ENCODE measurements around the gene COL5A1. TPM values are rescaled to one million over a fixed set of nuclear protein-coding genes. Genes with fewer than 3 reads are reported as not detected.

Gene COL5A1
- total RNA-seq, 1 donor from 2014 or later, result 87.7 TPM

DNA sequence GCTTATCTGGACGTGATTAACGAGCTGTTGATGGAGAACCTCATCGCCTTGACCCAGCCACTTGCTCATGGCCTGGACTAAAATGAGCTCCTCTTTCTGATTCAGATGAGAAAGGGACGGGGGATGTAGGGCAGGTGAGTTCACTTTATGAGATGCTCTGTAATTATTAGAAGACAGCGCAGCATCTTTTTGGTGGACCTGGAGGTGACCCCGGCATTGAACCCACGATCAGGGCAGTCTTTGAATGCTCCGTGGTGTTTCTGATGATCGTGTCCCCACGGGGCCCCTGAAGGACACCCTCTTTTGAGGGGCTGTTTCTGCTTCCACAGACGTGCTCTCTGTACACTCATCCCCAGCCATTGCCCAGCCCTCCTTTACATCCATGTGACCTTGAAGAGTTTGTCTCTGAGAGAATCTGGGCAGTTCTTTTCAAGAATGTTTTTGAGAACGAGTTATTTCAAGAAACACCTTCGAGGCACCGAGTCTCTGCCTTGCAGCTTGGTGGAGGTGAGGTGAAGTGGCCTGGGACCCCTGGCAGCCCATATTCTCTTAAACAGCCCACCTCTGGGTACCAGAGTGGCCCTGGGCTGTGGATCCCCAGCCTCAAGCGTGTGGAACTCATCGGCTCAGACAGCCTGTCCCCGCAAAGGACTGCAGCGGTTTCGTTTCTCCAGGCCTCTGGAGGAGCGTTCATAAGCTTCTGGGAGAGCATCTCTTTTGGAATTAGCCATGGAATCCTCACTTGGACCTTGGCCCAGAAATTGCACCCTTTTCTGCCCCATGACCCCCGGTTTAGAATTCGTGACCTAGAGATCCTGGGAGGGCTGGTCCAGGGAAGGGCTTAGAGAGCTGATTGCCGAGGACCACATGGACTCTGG, 50.3 kb downstream of the COL5A1 start:
- Histone ChIP-seq H3K4me3 (ENCODE audit: low read depth, low read length) (no peak overlapping the region), H3K36me3 (ENCODE audit: control insufficient read depth, insufficient read depth, low read length) (no peaks in the 10 kb centered on the region), H3K27me3 (ENCODE audit: control insufficient read depth, insufficient read depth, low read length) (no peaks in the 10 kb centered on the region)
- TF ChIP-seq, protein P1, sequence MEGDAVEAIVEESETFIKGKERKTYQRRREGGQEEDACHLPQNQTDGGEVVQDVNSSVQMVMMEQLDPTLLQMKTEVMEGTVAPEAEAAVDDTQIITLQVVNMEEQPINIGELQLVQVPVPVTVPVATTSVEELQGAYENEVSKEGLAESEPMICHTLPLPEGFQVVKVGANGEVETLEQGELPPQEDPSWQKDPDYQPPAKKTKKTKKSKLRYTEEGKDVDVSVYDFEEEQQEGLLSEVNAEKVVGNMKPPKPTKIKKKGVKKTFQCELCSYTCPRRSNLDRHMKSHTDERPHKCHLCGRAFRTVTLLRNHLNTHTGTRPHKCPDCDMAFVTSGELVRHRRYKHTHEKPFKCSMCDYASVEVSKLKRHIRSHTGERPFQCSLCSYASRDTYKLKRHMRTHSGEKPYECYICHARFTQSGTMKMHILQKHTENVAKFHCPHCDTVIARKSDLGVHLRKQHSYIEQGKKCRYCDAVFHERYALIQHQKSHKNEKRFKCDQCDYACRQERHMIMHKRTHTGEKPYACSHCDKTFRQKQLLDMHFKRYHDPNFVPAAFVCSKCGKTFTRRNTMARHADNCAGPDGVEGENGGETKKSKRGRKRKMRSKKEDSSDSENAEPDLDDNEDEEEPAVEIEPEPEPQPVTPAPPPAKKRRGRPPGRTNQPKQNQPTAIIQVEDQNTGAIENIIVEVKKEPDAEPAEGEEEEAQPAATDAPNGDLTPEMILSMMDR (IDR thresholded peaks at IDR 0.05; ENCODE audit: insufficient read depth, low read length, poor library complexity, severe bottlenecking), result no peak
- DNase-seq (ENCODE audit: low read depth), result no peak

DNA sequence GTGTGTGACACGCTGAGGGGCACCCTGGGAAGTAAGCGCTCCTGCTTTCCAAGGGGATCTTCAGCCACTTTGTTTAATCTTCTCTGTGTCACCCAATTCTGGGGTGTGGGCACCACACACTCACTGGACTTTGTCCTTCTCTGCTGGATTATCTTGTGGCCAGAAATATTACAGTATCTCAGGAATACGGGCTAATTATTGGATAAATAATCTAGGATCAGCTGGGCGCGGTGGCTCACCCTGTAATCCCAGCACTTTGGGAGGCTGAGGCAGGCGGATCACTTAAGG, 50.9 kb downstream of the COL5A1 start:
- Histone ChIP-seq H3K27me3 (ENCODE audit: control insufficient read depth, insufficient read depth, low read length) (no peaks in the 10 kb centered on the region), H3K36me3 (ENCODE audit: control insufficient read depth, insufficient read depth, low read length) (no peaks in the 10 kb centered on the region), H3K4me3 (ENCODE audit: low read depth, low read length) (no peak overlapping the region)
- TF ChIP-seq, protein P1 (IDR thresholded peaks at IDR 0.05; ENCODE audit: insufficient read depth, low read length, poor library complexity, severe bottlenecking), result no peak
- no peak for DNase-seq (ENCODE audit: low read depth)

DNA sequence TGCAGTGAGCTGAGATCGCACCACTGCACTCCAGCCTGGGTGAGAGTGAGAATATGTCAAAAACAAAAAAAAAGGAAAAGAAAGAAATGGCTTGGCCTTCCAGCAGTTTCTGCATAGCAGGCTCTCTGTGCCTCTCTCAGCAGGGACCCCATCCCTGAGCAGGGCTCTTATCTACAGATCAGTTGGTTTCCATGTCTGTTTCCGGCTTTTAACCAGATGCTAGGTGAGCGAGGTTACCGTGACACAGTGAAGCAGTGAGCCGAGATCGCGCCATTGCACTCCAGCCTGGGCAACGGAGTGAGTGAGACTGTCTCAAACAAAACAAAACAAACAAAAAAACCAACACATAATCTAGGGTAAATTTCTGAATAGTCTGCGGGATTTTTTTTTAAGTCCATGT, 51.4 kb downstream of the COL5A1 start:
- DNase-seq (ENCODE audit: low read depth), result no peak
- Histone ChIP-seq H3K4me3 (ENCODE audit: low read depth, low read length) (no peak overlapping the region), H3K27me3 (ENCODE audit: control insufficient read depth, insufficient read depth, low read length) (no peaks in the 10 kb centered on the region), H3K36me3 (ENCODE audit: control insufficient read depth, insufficient read depth, low read length) (no peaks in the 10 kb centered on the region)
- TF ChIP-seq, protein P1 (IDR thresholded peaks at IDR 0.05; ENCODE audit: insufficient read depth, low read length, poor library complexity, severe bottlenecking), result no peak

DNA sequence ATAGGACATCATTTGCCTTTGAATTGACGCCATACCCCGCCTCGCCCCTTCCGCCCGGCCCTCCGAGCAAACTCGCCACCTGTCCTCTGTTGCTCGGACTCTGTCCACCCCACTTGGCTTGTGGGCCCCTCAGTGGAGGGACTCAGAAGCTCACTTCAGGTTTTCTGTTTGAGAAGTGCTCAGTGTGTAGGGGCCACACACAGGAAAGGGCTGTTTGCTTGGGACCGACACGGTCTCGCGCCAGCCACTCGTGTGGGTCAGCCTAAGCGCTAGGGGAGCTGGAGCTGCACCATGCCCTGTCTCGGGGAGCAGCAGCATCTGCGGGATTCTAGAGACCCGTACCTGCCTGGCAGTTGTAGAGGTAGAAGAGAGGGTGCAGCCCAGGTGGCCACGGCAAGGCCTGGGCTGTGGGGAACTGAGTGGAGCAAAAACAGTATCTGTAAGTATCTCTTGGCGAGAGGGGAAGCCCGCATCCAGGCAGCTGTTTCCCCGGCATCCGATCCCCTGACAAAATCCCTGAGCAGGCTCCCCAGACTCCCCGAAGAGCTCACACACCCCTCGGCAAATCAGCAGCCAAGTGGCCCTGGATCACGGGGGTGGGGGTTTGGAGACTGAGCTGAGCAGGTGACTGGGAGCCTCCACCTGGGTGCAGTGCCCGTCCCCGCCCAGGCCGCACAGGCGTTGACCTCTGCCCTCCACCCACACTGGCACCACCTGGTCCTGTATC, 52.2 kb downstream of the COL5A1 start:
- Histone ChIP-seq H3K36me3 (ENCODE audit: control insufficient read depth, insufficient read depth, low read length) (no peaks in the 10 kb centered on the region), H3K27me3 (ENCODE audit: control insufficient read depth, insufficient read depth, low read length) (no peaks in the 10 kb centered on the region), H3K4me3 (ENCODE audit: low read depth, low read length) (no peak overlapping the region)
- DNase-seq (ENCODE audit: low read depth), result no peak
- TF ChIP-seq, protein P1 (IDR thresholded peaks at IDR 0.05; ENCODE audit: insufficient read depth, low read length, poor library complexity, severe bottlenecking), result no peak

DNA sequence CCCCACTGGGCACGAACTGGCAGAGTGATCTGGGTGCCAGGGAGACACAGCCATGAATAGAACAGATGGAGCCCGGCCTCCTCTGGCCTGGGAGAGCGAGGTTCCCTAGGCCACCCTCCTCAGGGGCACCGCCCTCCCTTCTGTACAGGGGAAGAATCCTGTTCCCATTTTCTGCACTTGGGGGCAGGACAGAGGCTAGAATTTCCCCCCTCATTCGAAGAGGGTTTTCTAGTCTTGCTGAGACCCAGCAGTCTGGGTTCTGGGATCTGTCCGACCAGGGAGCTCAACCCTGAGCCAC, 52.7 kb downstream of the COL5A1 start:
- Histone ChIP-seq H3K27me3 (ENCODE audit: control insufficient read depth, insufficient read depth, low read length) (no peaks in the 10 kb centered on the region), H3K36me3 (ENCODE audit: control insufficient read depth, insufficient read depth, low read length) (no peaks in the 10 kb centered on the region), H3K4me3 (ENCODE audit: low read depth, low read length) (no peak overlapping the region)
- DNase-seq (ENCODE audit: low read depth), result no peak
- TF ChIP-seq, protein P1 (IDR thresholded peaks at IDR 0.05; ENCODE audit: insufficient read depth, low read length, poor library complexity, severe bottlenecking), result no peak

Data from kidney epithelial cell (primary cell).